Ramos (cell line): ENCODE data around the gene ADORA3.

Source experiments
- in situ Hi-C: fragments of 300-500 bp; cut with MboI; formaldehyde crosslinking; loops from one replicate; pipeline ENCODE4 v1.14.3; 2022; ENCODE audit warnings: low sequenced_read_pairs; ENCODE audit not compliant: unreplicated experiment

Gene ADORA3

GRCh38 chr1:111481387-111482221 is 21.8 kb downstream of the ADORA3 start:
- in situ Hi-C loops, result loop anchor here (10.0 to 25.0 kb wide), 2 partner anchors 263 to 881 kb away; no protein-coding TSS in a partner anchor

DNA sequence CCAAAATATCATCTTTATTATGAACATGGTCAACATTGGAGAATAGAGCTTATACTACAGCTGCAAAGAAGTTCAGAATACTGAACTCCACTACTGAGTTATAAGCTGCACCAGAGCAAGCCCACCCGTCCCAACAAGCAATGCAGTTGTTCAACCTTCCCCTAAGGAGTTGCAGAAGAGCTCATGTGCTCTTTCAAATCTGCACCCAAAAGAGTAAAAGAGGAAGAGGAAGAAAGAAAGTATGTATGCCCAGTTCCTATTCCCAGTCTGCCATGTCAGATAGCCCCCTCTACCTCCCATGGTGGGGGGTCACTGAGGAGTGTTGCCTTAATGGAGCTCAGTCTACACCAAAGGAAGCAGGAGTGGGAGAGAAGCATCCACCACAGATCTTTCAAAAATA is 22.8 kb downstream of the ADORA3 start:
- in situ Hi-C loops, result loop anchor here (10.0 to 25.0 kb wide), 2 partner anchors 264 to 882 kb away; no protein-coding TSS in a partner anchor

DNA sequence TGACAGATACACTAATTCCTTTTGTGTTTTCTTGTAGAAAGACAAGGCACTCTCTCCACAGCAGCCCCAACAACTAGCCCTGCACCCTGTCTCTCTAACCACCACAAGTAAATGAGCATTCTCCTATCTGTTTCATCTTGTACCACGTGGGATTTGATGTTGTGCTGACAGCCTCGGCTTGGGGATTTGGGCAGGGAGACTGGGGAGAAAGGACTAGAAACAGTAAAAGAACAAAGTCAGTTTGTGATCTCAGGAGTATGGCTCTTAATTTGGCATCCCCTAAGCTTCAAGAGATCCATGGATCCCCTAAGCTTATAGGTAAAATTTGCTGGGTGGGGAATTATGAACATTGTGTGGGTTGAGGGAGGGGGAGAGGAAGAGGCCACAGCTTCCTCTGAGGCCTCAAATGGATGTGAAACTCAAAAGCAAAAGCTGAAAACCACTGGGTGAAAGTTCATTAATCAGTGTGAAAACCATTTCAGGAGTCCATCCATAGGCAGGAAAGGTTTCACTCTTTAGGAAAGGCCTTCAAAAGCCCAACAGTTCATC is 26.6 kb downstream of the ADORA3 start:
- in situ Hi-C loops, result loop anchor here (25.0 kb wide), 1 partner anchor 885 kb away; no protein-coding TSS in a partner anchor

- in situ Hi-C loops, result loop anchor here (25.0 kb wide), 1 partner anchor 886 kb away; no protein-coding TSS in a partner anchor
These were observed 27.2 kb downstream of the ADORA3 start for GRCh38 chr1:111476214-111476613.

DNA sequence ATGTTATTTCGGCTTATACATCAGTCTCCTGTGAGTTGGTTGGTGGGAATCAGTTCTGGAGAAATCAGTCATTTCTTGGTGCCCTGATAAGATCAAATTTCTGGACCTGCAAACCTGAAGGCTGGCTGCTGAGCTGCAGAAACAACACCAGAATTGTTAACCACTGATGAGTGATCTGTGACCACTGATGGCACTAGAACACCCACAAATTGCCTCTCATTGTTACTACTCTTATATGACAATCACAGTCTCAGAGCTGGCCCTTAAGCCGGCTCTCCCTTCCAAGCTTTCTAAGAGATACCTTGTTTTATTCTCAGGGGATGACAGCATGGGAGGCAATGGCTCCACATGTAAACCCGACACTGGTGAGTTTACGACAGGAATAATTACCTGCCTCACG is 27.7 kb downstream of the ADORA3 start:
- in situ Hi-C loops, result loop anchor here (25.0 kb wide), 1 partner anchor 887 kb away; no protein-coding TSS in a partner anchor

GRCh38 chr1:111474521-111474920 is 28.9 kb downstream of the ADORA3 start:
- in situ Hi-C loops, result no loop called here

DNA sequence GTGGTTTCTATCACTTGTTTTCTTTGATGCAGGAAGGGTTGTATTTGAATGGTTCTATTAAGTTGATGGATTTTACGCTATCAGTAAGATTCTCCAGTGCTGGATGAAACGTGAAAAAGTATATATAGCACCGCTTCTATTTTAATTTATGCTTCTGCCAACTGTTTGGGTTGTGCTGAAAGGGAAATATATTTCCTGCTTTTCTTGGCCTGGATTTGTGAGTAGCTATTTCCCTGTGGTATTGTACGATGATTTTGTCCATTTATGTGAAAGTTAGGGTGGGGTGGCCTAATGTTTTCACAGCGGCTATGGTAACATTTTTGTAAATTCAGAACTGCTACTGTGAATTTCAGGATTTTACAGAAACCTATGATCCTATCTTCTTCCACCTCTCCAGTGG is 29.3 kb downstream of the ADORA3 start:
- in situ Hi-C loops, result no loop called here

DNA sequence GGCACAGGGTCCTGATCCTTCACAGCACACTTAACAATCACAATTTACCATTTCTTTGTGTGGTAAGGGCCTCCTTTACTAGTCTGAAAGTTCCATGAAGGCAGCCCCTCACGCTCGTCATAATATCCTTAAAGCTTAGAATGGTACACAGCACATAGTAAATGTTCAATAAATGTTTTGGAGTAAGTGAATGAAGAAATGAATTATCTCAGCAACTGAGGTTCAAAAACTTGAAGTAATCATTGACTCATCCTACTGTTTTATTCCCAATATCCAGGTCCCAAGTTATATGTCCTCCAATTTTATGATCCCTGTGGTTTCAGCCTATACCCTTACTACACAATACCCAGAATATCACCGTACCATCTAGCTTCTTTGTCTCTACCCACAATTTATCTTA is 31.9 kb downstream of the ADORA3 start:
- in situ Hi-C loops, result no loop called here

GRCh38 chr1:111471012-111471411 is 32.4 kb downstream of the ADORA3 start:
- in situ Hi-C loops, result no loop called here

DNA sequence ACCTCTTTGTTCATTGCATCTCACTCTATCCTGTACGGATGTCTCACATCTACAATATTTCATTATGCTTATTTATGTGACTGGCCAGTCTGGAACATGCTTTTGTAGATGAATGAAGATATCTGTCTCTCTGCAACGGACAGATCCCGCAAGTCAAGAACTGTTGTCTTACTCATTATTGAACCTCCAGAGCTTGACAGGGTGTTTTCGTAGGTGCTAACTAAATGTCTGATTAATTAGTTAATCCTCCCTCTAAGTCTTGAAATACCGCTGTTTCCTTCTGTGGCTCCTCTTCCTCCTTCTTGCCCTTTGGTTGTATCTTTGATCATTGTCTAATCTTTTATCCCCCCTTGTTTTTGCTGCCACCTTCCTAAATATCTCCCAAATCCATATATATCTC is 32.8 kb downstream of the ADORA3 start:
- in situ Hi-C loops, result no loop called here

DNA sequence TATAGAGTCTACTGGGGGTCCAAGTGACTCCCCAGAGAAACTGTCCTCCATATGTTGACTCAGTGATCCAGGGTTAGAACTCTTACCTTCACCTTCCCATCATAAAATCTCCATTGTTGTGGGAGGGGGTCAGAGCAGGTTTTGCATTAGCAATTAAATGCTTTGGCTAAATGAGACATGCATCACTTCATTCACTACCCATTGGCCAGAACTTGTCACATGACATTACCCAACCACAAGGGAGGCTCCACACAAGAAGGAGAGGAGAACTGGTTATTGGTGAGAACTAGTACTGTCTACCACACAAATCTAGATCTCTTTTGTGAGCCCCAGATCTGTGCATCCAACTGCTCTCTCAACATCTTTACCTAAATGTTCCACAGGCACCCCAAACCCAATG is 33.9 kb downstream of the ADORA3 start:
- in situ Hi-C loops, result no loop called here

DNA sequence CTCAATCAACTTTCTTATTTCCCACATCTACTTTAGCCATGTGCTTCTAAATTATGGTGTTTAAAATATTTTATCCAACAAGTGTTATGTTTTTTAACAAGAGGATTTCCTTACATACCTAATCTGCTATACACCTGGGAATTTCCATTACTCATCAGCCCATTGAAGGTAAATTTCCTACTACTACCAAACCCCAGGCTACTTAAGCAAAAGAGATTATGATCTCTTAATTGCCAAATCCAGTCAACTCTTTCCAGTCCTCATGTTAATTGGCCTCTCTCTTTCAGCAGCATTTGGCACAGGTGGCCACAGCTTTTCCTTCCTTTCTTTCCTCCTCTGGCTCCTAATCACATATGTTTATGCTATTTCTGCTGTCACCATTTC is 34.7 kb downstream of the ADORA3 start:
- in situ Hi-C loops, result no loop called here

DNA sequence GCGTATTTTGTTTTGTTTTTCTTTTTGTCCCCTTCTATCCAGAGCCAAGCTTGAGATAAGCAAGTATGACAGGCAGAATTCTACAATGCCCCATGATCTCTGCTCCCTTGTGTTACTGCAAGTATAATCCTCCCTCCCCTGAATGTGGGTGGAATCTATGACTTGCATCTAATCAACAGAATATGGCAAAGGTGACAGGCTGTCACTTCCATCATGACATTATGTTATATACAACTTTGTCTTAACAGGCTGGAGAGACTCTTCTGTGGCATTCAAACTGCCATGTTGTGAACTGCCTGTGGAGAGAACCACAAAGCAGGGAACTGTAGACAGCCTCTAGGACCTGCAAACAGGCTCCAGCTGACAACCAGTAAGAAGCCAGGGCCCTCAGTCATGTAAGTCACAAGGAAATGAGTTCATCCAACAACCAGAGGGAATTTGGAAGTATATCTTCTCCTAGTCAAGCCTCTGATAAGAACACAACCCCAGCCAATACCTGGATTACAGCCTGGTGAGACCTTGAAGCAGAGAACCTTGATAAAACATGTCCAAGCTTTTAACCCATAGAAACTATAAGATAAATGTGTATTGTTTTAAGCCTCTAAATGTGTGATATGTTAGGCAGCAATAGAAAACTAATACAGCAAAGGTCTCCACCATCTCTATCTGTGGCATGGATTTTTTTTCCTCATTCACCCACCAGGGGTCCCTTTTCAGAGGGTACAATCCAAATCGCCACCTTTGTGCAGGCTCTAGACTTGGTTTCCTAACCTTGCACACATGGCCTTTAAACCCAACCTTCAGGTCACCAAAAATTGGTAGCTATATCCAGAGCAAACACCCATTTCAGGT is 35.3 kb downstream of the ADORA3 start:
- in situ Hi-C loops, result no loop called here

- in situ Hi-C loops, result no loop called here
These were observed 37.0 kb downstream of the ADORA3 start for GRCh38 chr1:111466480-111466879.

- in situ Hi-C loops, result no loop called here
These were observed 37.7 kb downstream of the ADORA3 start for GRCh38 chr1:111465754-111466153.

DNA sequence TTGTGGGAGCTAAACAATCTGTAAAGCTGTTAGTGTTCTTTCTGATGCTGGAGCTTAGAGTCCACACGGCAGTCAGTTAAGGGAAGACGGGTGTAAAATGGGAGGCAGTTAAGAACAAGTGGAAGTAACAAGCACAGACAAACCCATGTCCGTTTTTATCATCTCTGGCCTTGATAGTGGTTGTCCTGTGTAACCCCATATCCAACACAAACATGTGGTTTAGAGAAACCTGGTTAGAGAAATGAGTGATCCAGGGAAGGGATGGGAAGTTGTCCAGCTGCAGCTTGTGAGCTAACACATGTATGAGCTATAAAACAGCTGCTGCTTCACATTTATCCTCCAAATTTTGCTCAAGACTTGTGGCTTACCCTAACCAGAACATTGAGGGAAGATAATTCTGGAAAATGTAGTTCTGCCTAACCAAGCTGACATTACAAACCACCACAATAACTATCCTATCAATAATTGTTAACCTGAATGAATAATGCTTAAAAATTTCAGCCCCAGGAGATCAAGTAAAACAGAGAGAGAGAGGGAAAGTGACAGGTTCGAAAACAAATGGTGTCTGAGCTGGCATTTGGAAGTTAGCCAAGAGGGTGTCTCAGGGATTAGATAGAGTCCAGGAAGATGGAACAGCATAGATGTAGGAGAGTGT is 40.3 kb downstream of the ADORA3 start:
- in situ Hi-C loops, result no loop called here

DNA sequence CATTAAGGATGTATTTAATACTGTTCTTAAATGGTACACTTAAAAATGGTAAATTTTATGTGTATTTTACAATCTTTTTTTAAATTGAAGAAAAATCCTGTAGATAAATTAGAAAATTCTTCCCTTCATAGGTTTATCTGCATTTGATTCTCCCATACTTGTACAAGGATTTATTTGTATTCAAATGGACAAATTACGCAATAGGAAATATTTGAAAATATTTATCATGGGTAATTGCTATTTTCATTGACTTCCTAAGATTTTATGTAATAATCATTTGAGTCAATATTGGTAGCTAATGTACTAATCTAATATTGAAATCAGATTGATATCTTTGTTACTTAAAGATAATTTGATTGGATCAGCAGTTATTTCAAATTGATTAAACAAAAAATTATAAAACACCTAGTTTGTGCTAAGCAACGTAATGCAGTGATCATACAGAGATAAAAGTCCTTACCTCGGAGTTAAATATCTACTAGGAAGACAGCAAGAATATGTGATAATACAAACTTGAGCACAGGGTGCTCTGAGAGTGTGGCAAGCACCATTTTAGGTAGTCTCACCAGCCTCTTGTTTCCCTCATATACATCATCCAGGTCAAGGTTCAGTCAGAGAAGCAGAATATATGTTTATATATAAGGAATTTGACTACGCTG is 40.9 kb downstream of the ADORA3 start:
- in situ Hi-C loops, result no loop called here

- in situ Hi-C loops, result no loop called here
These were observed 41.7 kb downstream of the ADORA3 start for GRCh38 chr1:111461765-111462164.

DNA sequence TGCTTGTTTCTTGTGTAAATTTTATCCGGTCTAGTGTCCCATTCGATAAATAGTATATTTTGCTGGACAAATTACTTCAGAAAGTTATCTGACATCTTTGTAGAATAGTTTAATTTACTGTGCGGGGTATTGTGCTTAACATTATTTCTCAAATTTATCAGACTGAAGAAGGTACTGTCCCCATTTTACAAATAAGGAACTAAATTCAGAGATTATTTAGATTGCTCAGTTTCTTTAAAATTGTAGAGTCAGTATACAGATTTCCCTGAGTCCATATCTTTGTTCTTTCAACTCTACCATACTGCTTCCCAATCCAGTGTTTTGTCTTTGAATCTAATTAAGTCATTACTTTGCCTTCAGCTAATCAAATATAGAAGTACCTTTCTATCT is 47.8 kb downstream of the ADORA3 start:
- in situ Hi-C loops, result no loop called here
